ENCODE measurements around the gene STOM.

The STOM gene

GRCh38 chr9:121395558-121395957, 25.5 kb upstream of the STOM start:
- no peak for TF ChIP-seq CTCF (IDR thresholded peaks at IDR 0.05; ENCODE audit: low read depth, low read length)
- DNase-seq (ENCODE audit: extremely low read depth, low read depth): no peak

- DNase-seq (ENCODE audit: extremely low read depth, low read depth): no peak
- no peak for TF ChIP-seq CTCF (IDR thresholded peaks at IDR 0.05; ENCODE audit: low read depth, low read length)
These were observed 24.2 kb upstream of the STOM start for GRCh38 chr9:121394292-121394691.

- no peak for TF ChIP-seq CTCF (IDR thresholded peaks at IDR 0.05; ENCODE audit: low read depth, low read length)
- no peak for DNase-seq (ENCODE audit: extremely low read depth, low read depth)
These were observed 23.3 kb upstream of the STOM start for GRCh38 chr9:121393318-121393717.

GRCh38 chr9:121390372-121390771, 20.3 kb upstream of the STOM start:
- DNase-seq (ENCODE audit: extremely low read depth, low read depth): no peak

GRCh38 chr9:121388140-121388905, 18.3 kb upstream of the STOM start:
- no peak for TF ChIP-seq CTCF (IDR thresholded peaks at IDR 0.05; ENCODE audit: low read depth, low read length)
- DNase-seq (ENCODE audit: extremely low read depth, low read depth): no peak

More at GRCh38 chr9:121390372-121390771, 20.3 kb upstream of the STOM start:
- no peak for TF ChIP-seq CTCF (IDR thresholded peaks at IDR 0.05; ENCODE audit: low read depth, low read length)

GRCh38 chr9:121386442-121387175, 16.6 kb upstream of the STOM start:
- no peak for DNase-seq (ENCODE audit: extremely low read depth, low read depth)
- no peak for TF ChIP-seq CTCF (IDR thresholded peaks at IDR 0.05; ENCODE audit: low read depth, low read length)

- TF ChIP-seq CTCF (IDR thresholded peaks at IDR 0.05; ENCODE audit: low read depth, low read length): no peak
- DNase-seq (ENCODE audit: extremely low read depth, low read depth): no peak
These were observed 13.7 kb upstream of the STOM start for GRCh38 chr9:121383715-121384114.

Measured in AG09319 (cell line).